Stimulated activated CD8-positive, alpha-beta memory T cell treated with anti-CD3 and anti-CD28 coated beads, Interleukin-2, amount 100 ng/mL, for 1 hour (primary cell): Measurements from ENCODE around the gene OSBPL3.

Experiments used
- DNase-seq, 2 donors: peaks; one replicate each; pipeline ENCODE4 v3.0.0-alpha.2; 2020; ENCODE audit warnings: low read depth in 2 of 2

OSBPL3 gene

GRCh38 chr7:24896031-24896501, 83.9 kb downstream of the OSBPL3 start:
- DNase-seq: no peak

- no peak for DNase-seq
These were observed 85.4 kb downstream of the OSBPL3 start for GRCh38 chr7:24894429-24895221.

- DNase-seq: no peak
These were observed 88.7 kb downstream of the OSBPL3 start for GRCh38 chr7:24891311-24891735.

DNA sequence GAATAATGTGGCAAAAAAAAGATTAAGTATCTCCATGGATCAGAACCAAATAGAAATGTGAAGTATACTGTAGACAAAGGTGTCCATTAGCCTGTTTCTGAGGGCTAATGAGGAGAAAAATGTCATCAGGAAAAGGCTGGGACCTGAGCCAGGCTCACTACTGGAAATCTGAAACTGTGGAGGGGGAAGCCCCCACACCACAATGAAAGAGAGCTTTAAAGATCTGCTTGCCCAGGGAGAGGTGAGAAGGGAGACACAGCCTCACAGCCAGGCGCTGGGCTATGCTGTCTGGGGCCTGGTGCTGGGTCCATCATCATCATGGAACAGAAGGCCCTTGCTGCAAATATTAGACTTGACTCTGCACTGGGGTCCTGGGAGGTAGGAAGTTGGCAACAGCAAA, 90.4 kb downstream of the OSBPL3 start:
- no peak for DNase-seq

DNA sequence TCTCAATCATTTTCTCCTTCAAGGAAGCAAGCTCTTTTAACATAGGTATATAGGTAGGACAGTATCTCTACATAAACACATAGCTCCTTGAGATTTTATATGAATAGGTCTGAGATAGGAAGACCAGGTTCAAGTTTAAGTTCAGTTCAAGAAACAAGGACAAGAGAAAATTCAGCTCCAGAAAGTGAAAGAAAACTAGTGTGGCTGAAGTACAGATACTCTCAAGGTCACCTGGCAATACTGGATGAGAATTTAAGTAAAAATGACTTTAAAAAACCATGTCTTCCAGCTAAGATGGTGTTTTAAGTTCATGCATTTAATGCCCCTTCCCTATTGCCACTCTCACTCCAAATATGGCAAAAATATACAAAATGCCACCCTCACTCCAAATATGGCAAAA, 91.3 kb downstream of the OSBPL3 start:
- DNase-seq: no peak

DNA sequence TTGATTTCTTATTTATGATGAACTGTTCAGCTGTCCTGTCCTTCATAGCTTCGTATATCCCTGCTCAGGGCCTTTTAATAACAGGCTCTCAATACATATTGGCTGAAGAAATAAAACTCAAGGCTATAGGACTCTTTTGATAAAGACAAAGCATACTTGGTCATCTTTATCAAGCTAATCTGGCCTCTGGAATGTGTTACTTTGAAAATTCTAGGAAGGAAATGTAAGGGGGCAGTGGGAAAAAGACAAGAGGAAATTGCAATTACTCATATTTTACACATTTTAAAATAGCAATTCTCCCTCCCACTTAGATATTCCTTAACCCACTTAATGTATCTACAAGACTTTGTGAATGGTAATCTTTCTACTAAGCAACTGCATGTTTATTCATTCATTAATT, 94.3 kb downstream of the OSBPL3 start:
- DNase-seq: no peak

DNA sequence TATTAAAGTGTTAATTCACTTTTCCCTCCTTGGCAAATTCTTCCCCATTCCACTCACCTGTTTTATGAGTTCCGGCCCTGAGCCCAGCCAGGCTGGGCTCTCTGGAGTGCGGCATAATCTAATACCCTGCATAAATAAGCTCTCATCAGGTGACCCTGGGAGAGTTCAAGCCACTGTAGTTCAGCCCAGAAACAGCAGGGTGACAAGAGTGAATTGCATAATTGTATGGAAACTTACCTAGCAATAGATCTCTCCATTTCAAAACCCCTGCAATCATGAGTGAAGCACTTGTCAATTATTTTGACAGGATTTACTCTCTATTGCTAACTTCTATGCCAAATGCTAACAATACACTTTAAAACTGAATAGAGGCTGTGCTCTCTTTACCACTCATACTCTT, 94.7 kb downstream of the OSBPL3 start:
- DNase-seq: no peak

DNA sequence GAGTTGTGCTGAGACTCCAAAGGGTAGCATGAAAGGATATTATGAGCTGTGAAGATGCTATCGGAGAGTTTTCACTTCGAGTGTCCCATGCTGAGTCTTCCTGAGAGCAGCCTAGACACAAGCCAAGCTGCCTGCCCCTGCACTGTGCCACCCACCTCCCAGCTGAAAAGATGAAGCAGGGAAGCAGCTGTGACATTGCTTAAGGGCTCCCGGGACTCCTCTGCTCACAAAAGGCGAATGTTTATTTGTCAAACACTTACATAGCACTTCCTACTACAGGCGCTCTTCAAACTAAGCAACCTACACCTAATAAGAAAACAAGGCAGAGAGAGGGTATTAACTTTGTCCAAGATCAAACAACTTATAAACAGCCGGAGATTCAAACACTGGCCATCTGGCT, 95.6 kb downstream of the OSBPL3 start:
- no peak for DNase-seq

DNA sequence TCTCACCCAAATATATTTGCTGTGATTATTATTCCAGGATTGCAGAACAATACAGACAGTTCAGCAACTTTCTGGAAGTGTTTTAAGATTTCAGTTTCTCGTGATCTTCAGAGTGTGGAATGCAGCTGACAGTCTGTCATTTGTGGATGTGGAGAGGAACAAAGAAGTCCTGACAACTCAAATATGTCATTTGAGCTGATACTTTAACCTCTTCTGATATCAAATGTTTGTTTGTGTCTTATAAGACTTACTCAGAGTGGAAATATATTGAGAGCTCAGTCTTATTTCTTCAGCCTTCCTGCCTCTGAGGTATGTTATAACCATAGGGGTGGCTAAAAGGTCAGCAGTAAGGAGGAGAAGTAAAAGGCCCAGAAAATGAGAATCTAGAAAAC, 96.4 kb downstream of the OSBPL3 start:
- DNase-seq: no peak

DNA sequence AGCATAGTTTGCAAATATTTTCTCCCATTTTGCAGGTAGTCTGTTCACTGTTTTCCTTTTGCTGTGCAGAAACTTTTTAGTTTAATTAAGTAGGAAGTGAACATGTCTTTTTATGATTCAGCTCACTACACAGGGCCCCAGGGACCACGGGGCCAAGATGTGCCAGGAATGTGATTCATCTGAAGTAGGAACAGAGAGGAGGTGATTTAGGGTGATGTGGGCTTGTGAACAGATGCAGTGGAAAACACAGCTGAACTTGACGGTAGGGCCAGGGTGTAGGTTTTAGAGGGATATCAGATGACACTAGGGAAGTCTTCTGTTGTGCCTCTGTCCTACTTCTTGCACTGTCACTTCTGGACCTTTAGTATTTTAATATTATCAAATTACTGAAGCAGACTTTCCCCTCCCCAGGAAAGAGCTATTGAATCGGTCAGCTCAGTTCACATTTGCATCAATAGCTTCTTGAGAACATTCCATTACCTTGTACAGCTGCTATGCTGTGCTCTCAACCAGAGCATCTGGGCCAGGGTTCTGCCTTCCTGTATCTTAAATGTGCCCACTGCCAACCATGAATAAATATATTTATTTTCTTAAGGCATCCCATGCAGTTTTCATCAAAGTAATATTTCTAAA, 96.9 kb downstream of the OSBPL3 start:
- no peak for DNase-seq

DNA sequence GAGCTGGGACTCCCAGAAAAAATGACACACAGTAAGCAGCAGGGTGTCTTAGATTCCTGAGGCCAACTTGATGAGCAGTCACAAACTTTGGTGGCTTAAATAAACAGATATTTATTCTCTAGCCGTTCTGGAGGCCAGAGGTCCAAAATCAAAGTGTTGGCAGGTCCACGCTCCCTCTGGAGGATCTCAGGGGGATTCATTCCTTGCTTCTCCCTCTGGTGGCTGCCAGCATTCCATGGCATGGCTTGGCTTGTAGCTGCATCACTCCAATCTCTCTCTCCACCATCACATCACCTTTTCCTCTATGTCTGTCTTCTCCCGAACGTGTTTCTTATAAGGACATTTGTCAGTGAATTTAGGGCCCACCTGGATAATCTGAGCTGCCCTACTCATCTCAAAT, 98.4 kb downstream of the OSBPL3 start:
- no peak for DNase-seq

DNA sequence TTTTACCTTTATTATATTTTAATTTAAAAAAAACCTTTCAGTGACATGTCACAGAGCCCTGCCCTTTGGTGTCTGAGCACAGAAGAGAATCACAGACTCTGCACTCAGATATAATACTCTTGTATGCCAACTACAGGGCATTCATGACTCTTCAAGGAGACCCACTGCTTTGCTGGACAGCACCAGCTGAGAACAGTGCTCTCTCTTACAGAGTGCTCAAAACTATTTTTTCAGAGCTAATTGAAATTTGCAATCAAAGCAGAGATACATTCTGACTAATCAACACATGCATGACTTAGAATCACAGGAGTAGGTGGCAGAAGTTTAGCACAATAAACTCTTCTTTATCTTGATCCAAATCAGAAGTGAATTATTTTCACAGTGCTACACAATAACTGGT, 99.1 kb downstream of the OSBPL3 start:
- no peak for DNase-seq

GRCh38 chr7:24879291-24879690, 100.7 kb downstream of the OSBPL3 start:
- DNase-seq: no peak

DNA sequence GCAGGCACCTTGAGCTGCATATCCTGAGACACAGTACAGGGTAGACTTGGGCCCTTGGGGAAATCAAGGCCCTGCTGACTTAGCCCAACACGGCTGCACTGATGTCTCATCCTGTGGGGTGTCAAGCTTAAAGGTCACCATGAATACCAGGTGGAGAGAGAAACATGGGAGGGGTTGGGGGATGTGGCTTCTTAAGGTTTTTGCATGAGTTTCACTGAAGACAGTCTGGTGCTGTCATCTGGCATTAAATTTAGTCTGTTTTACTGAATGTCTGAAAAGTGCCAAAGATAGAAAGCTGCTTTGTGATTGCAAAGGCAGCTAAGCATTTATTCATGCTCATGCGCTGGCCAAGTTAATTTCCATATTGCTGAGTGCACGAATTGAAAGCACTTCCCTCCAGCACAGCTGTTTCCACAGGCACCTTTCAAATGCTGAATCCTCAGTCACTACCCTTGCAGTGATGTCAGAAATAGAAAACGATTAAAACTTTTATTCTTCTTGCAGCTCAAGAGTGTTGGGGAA, 102.1 kb downstream of the OSBPL3 start:
- no peak for DNase-seq

DNA sequence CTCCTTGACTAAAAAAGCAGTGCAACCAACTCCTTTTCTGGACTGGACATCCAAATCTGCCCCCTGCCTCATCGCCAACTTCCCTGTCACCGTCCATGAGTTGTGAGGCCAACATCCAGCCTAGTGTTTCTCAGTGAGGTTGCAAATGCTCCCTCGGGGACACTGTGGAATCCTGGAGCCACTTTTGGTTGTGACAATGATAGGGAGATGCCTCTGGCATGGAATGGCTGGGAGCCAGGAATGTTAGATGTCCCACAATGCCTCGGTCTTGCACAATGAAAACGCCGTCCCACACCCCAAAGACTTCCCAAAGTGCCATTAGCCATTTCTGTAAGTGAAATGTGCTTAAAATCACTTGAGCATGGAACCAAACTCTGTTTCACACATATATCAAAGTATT, 105.2 kb downstream of the OSBPL3 start:
- DNase-seq: no peak

GRCh38 chr7:24873944-24874343, 106.0 kb downstream of the OSBPL3 start:
- DNase-seq: no peak

DNA sequence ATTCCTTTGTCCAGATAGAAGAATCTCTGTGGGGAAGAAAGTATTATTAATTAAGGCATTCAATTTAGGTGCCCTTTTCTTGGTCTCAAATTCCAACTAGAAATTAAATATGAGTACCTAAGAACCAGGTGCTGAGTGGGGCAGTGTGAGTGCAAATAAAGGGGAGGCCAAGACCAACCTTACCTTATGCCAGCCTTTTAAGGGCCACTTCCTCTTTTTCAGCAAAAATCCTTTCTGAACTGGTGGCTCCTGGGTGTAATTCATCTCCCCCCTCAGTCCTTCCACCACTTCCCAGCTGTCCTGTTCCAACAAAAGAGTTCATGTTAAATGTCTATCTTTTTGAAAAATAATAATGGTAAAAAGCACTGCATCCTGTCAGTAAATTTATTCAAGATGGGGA, 108.2 kb downstream of the OSBPL3 start:
- no peak for DNase-seq

DNA sequence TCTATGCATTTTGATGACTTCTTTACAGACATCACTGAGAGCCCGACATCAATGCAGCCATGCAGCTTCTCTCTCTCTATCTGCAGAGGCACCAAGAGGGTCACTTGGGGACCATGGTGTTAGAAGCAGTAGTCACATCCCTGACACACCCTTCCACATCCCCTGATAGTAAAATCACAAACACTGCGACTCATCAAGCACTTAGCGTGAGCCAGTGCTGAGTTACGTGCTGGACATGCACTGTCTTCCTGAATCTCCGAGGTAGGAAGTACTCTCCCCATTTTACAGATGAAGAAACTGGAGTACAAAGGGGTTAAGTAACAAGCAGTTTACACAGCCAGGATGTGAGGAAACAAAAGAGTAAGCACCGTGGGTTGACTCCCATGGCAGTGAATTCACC, 109.2 kb downstream of the OSBPL3 start:
- no peak for DNase-seq

GRCh38 chr7:24869572-24869971, 110.4 kb downstream of the OSBPL3 start:
- DNase-seq: no peak

DNA sequence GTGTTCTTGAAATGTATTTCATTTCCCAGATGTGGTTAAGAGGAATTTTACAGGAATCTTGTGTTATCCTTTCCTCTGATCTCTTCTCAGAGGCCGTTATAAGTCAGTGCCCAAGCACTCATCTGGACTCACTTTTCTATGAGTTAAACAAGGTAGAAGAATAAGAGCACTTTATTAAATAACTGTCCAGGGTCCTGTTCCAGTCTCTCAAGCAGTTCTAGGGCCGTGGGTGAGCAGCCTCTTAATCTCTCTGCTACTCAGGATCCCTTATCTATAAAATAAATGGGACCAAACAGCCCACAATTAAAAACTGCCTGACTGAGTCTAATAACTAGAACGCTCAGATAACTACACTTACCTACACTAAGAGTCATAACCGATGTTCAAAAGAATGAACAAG, 111.2 kb downstream of the OSBPL3 start:
- DNase-seq: no peak

DNA sequence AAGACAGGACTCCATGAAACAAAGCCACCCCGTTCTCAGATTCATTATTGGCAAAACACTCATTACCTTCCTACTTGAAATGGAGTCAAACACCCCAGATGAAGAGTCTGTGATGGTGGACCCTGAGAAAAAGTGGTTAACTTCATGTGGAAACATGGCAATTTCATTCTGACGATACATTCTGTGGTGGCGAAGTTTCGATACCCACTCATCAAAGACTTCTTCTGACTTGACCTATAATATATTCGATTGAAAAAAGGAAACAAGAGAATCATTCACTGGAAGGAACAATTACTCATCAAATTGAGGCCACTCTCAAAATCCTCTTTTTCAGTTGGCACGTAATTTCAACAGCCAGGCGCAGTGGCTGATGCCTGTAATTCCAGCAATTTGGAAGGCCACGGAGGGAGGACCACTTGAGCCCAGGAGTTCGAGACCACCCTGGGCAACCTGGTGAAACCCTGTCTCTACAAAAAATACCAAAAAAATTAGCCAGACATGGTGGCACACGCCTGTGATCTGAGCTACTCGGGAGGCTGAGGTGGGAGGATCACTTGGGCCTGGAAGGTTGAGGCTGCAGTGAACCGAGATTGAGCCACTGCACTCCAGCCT, 113.9 kb downstream of the OSBPL3 start:
- DNase-seq: no peak

GRCh38 chr7:24864214-24864817, 115.7 kb downstream of the OSBPL3 start:
- no peak for DNase-seq
